ENCODE results near the gene FOXQ1. TPM values are rescaled to one million over a fixed set of nuclear protein-coding genes. Genes with fewer than 3 reads are reported as not detected.

Gene FOXQ1
- total RNA-seq, 1 donor from 2014 or later = 0.21 TPM

- Histone ChIP-seq H3K36me3 (no peaks in the 10 kb centered on the region), H3K27me3 (peaks cover 13% of the 10 kb centered on the region), H3K4me3 (no peak overlapping the region), H3K9me3 (peaks cover 0 to 3% of the 10 kb centered on the region in 2 donors), H3K27ac (no peak overlapping the region), H3K4me1 (peaks cover 5 to 7% of the 10 kb centered on the region in 2 donors)
- intact Hi-C loops (cut with DNase I) = no loop called here
- no peak for DNase-seq (ENCODE audit: low spot score in 2 of 2)
- no peak for TF ChIP-seq CTCF (IDR thresholded peaks at IDR 0.05)
These were observed 2.5 kb upstream of the FOXQ1 start for GRCh38 chr6:1309366-1309765.

- no peak overlapping the region for H3K27ac ChIP-seq
- intact Hi-C loops (cut with DNase I) = no loop called here
- DNase-seq (ENCODE audit: low spot score in 2 of 2) = no peak
- peaks cover 5 to 7% of the 10 kb centered on the region in 2 donors for H3K4me1 ChIP-seq
- H3K36me3 ChIP-seq = no peaks in the 10 kb centered on the region
- peaks cover 0 to 3% of the 10 kb centered on the region in 2 donors for H3K9me3 ChIP-seq
- peak overlapping the region; percentile 35 to 58 for H3K4me3 ChIP-seq
- peaks cover 16% of the 10 kb centered on the region for H3K27me3 ChIP-seq
- TF ChIP-seq CTCF (IDR thresholded peaks at IDR 0.05) = no peak
These were observed 1.1 kb upstream of the FOXQ1 start for GRCh38 chr6:1310628-1311399.

GRCh38 chr6:1312203-1312472 is 240 bp downstream of the FOXQ1 start:
- peak overlapping the region; percentile 35 to 58 for H3K4me3 ChIP-seq
- DNase-seq (ENCODE audit: low spot score in 2 of 2) = no peak
- TF ChIP-seq CTCF (IDR thresholded peaks at IDR 0.05) = no peak
- H3K4me1 ChIP-seq = peaks cover 5 to 7% of the 10 kb centered on the region in 2 donors
- H3K36me3 ChIP-seq = no peaks in the 10 kb centered on the region
- intact Hi-C loops (cut with DNase I) = no loop called here
- H3K9me3 ChIP-seq = no peaks in the 10 kb centered on the region
- peaks cover 20% of the 10 kb centered on the region for H3K27me3 ChIP-seq
- H3K27ac ChIP-seq = no peak overlapping the region

GRCh38 chr6:1312473-1313367 is 822 bp downstream of the FOXQ1 start:
- Histone ChIP-seq H3K4me3 (peak overlapping the region; percentile 35 to 58), H3K27ac (no peak overlapping the region), H3K27me3 (peaks cover 20% of the 10 kb centered on the region), H3K9me3 (no peaks in the 10 kb centered on the region), H3K4me1 (peaks cover 5 to 7% of the 10 kb centered on the region in 2 donors), H3K36me3 (no peaks in the 10 kb centered on the region)
- intact Hi-C loops (cut with DNase I) = no loop called here
- no peak for TF ChIP-seq CTCF (IDR thresholded peaks at IDR 0.05)
- DNase-seq (ENCODE audit: low spot score in 2 of 2) = no peak

- no peaks in the 10 kb centered on the region for H3K9me3 ChIP-seq
- H3K36me3 ChIP-seq = no peaks in the 10 kb centered on the region
- H3K4me3 ChIP-seq = no peak overlapping the region
- H3K27me3 ChIP-seq = peaks cover 20% of the 10 kb centered on the region
- no peak overlapping the region for H3K27ac ChIP-seq
- H3K4me1 ChIP-seq = peaks cover 5 to 7% of the 10 kb centered on the region in 2 donors
- intact Hi-C loops (cut with DNase I) = no loop called here
- TF ChIP-seq CTCF (IDR thresholded peaks at IDR 0.05) = no peak
- DNase-seq (ENCODE audit: low spot score in 2 of 2) = no peak
These were observed 1.5 kb downstream of the FOXQ1 start for GRCh38 chr6:1313384-1313766.
